ENCODE results near the gene ACOT7.

- TF ChIP-seq POLR2AphosphoS5 (IDR thresholded peaks at IDR 0.05) (no peak), CTCF (IDR thresholded peaks at IDR 0.05 in 8 of 11, conservative IDR thresholded peaks at IDR 0.05 in 3 of 11) (no peak)
Measured at GRCh38 chr1:6358144-6358624, 35.4 kb downstream of the ACOT7 start.
